Panc1 (cell line): Measurements from ENCODE around the gene FIGN. TPM values are rescaled to one million over a fixed set of nuclear protein-coding genes. Genes with fewer than 3 reads are reported as not detected.

Experiments
- ATAC-seq: fragments of 200-7000 bp; cut with Tn5 transposase; 2 replicates; pipeline ENCODE4 v1.9.1; 2020; ENCODE audit warnings: mild to moderate bottlenecking, moderate library complexity
- BruUV-seq: library from RNA; stranded (reverse); fragments of 400-500 nt; replicated peaks from 2 replicates; lab custom pipeline; 2021; lab: Mats Ljungman, UMichigan
- CTCF ChIA-PET: fragments of 300-600 bp; sonication (Branson Sonifier 250); formaldehyde crosslinking; loops from one replicate; lab custom pipeline; 2022; ENCODE audit warnings: antibody characterized with exemption; lab: Charles Lee
- POLR2A ChIA-PET: fragments of 300-600 bp; sonication (Branson Sonifier 250); formaldehyde crosslinking; loops from one replicate; lab custom pipeline; 2022; ENCODE audit warnings: antibody characterized with exemption; lab: Charles Lee
- DNase-seq: peaks from one replicate; pipeline ENCODE4 v3.0.0-alpha.2; 2010; ENCODE audit warnings: low read depth, low spot score
- H3K27ac ChIP-seq: 2 replicates; pipeline ENCODE4 v1.5.1; 2011; ENCODE audit warnings: mild to moderate bottlenecking, low read length, inconsistent platforms
- H3K27me3 ChIP-seq: fragments of 200-500 bp; sonication (Bioruptor generic); 2 replicates; pipeline ENCODE4 v1.6.0; 2014; ENCODE audit warnings: low read length, inconsistent platforms; ENCODE audit not compliant: control insufficient read depth, insufficient read depth
- H3K36me3 ChIP-seq: fragments of 200-500 bp; sonication (Bioruptor generic); 2 replicates; pipeline ENCODE4 v1.5.1; 2014; ENCODE audit warnings: inconsistent platforms, mild to moderate bottlenecking, low read length, moderate library complexity; ENCODE audit not compliant: control insufficient read depth, insufficient read depth
- H3K4me1 ChIP-seq: 2 replicates; pipeline ENCODE4 v1.5.1; 2011; ENCODE audit warnings: inconsistent platforms, mild to moderate bottlenecking, low read length, moderate library complexity; ENCODE audit not compliant: control insufficient read depth, insufficient read depth
- H3K4me3 ChIP-seq, 2 experiments: 2 replicates each; pipeline ENCODE4 v1.5.1; 2011 to 2012; ENCODE audit warnings: low read depth in 2 of 2, low read length in 2 of 2, mild to moderate bottlenecking in 2 of 2, inconsistent platforms in 1 of 2, moderate library complexity in 1 of 2
- H3K9me3 ChIP-seq: fragments of 200-500 bp; sonication (Bioruptor generic); 2 replicates; pipeline ENCODE4 v1.5.1; 2014; ENCODE audit warnings: low read depth, mild to moderate bottlenecking, inconsistent platforms, low read length, moderate library complexity; ENCODE audit not compliant: control insufficient read depth, insufficient read depth
- POLR2AphosphoS5 ChIP-seq: IDR thresholded peaks from 2 replicates; pipeline ENCODE4 v1.6.1; 2012; ENCODE audit warnings: mild to moderate bottlenecking, low read depth, low read length, moderate library complexity
- SIN3A ChIP-seq: IDR thresholded peaks from 2 replicates; pipeline ENCODE4 v1.6.1; 2012; ENCODE audit warnings: low read depth, mild to moderate bottlenecking, low read length, moderate library complexity, borderline replicate concordance; ENCODE audit not compliant: insufficient read depth
- TCF7L2 ChIP-seq: IDR thresholded peaks from 2 replicates; pipeline ENCODE4 v1.6.1; 2011; ENCODE audit warnings: mild to moderate bottlenecking, low read depth, low read length, inconsistent platforms
- in situ Hi-C: cut with HindIII; loops from 2 replicates; pipeline ENCODE4 v1.10.0; 2016; ENCODE audit warnings: low sequenced_read_pairs, low pct_unique_long_range_greater_than_20kb
- intact Hi-C: fragments of 100-400 bp; cut with micrococcal nuclease; formaldehyde crosslinking; loops from one replicate; pipeline ENCODE4 v1.10.0; 2022; ENCODE audit not compliant: unreplicated experiment
- total RNA-seq: library from RNA; stranded (reverse); gene quantifications from one replicate; pipeline ENCODE4 v1.2.1, GENCODE V29; 2021; ENCODE audit not compliant: unreplicated experiment
- TF ChIP-seq, protein P1 (sequence below): fragments of 450-650 bp; IDR thresholded peaks from 2 replicates; pipeline ENCODE4 v1.5.1; 2017; ENCODE audit warnings: mild to moderate bottlenecking
- TF ChIP-seq, protein P2 (sequence below), 2 experiments: IDR thresholded peaks; 2 replicates each; pipeline ENCODE4 v1.6.1; 2011 to 2012; ENCODE audit warnings: low read depth in 2 of 2, control low read depth in 1 of 2, low read length in 1 of 2, mild to moderate bottlenecking in 1 of 2, moderate library complexity in 1 of 2; ENCODE audit not compliant: insufficient read depth in 1 of 2

FIGN gene
- total RNA-seq, 1 experiment from 2014 or later, result 19.5 TPM

DNA sequence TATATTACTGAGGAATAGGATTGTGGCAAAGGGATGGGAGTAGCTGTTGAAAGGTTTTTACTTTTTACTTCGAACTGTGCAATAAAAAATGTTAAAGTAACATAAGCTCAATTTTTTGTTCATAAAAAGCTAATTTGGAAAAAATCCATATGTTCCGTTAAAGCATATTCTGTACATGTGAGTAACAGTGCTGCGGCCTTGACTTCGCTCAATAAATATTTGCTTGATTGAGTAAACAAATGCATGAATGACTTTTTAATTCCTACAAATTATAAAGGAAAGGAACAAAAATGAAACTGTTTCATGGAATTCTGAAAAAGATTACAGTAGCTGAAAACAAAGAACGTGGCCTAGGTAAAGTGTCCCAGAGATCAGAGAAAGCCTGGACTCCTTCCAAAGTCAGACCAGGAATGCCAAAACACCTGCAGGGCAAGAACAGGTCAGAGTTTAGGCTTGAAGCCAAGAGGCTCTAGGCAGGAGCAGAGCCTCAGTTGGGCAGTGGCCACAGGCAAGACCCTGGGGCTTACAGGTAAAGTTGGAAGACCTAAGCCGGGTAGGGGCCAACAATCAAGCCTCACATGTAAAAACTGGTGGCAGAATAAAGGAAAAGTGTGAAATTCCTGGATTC is 44.3 kb upstream of the FIGN start:
- Histone ChIP-seq H3K36me3 (no peaks in the 10 kb centered on the region), H3K27me3 (no peaks in the 10 kb centered on the region), H3K4me3 (no peak overlapping the region), H3K27ac (peak overlapping the region; percentile 86), H3K4me1 (peaks cover 33% of the 10 kb centered on the region; the same call in 1 of the 2 replicates), H3K9me3 (no peaks in the 10 kb centered on the region)
- POLR2A ChIA-PET, result no interaction called here
- TF ChIP-seq TCF7L2, result no peak
- TF ChIP-seq SIN3A, result no peak
- TF ChIP-seq POLR2AphosphoS5, result no peak
- TF ChIP-seq, protein P1, sequence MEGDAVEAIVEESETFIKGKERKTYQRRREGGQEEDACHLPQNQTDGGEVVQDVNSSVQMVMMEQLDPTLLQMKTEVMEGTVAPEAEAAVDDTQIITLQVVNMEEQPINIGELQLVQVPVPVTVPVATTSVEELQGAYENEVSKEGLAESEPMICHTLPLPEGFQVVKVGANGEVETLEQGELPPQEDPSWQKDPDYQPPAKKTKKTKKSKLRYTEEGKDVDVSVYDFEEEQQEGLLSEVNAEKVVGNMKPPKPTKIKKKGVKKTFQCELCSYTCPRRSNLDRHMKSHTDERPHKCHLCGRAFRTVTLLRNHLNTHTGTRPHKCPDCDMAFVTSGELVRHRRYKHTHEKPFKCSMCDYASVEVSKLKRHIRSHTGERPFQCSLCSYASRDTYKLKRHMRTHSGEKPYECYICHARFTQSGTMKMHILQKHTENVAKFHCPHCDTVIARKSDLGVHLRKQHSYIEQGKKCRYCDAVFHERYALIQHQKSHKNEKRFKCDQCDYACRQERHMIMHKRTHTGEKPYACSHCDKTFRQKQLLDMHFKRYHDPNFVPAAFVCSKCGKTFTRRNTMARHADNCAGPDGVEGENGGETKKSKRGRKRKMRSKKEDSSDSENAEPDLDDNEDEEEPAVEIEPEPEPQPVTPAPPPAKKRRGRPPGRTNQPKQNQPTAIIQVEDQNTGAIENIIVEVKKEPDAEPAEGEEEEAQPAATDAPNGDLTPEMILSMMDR, result no peak
- TF ChIP-seq, protein P2, sequence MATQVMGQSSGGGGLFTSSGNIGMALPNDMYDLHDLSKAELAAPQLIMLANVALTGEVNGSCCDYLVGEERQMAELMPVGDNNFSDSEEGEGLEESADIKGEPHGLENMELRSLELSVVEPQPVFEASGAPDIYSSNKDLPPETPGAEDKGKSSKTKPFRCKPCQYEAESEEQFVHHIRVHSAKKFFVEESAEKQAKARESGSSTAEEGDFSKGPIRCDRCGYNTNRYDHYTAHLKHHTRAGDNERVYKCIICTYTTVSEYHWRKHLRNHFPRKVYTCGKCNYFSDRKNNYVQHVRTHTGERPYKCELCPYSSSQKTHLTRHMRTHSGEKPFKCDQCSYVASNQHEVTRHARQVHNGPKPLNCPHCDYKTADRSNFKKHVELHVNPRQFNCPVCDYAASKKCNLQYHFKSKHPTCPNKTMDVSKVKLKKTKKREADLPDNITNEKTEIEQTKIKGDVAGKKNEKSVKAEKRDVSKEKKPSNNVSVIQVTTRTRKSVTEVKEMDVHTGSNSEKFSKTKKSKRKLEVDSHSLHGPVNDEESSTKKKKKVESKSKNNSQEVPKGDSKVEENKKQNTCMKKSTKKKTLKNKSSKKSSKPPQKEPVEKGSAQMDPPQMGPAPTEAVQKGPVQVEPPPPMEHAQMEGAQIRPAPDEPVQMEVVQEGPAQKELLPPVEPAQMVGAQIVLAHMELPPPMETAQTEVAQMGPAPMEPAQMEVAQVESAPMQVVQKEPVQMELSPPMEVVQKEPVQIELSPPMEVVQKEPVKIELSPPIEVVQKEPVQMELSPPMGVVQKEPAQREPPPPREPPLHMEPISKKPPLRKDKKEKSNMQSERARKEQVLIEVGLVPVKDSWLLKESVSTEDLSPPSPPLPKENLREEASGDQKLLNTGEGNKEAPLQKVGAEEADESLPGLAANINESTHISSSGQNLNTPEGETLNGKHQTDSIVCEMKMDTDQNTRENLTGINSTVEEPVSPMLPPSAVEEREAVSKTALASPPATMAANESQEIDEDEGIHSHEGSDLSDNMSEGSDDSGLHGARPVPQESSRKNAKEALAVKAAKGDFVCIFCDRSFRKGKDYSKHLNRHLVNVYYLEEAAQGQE (IDR thresholded peaks at IDR 0.05; ENCODE audit: insufficient read depth in 1 of 2, low read depth in 2 of 2, low read length in 1 of 2), result no peak
- BruUV-seq, result no TSS peak
- ATAC-seq (no peak), DNase-seq (no peak)
- intact Hi-C loops, result no loop called here
- in situ Hi-C loops, result no loop called here
- CTCF ChIA-PET, result no interaction called here

DNA sequence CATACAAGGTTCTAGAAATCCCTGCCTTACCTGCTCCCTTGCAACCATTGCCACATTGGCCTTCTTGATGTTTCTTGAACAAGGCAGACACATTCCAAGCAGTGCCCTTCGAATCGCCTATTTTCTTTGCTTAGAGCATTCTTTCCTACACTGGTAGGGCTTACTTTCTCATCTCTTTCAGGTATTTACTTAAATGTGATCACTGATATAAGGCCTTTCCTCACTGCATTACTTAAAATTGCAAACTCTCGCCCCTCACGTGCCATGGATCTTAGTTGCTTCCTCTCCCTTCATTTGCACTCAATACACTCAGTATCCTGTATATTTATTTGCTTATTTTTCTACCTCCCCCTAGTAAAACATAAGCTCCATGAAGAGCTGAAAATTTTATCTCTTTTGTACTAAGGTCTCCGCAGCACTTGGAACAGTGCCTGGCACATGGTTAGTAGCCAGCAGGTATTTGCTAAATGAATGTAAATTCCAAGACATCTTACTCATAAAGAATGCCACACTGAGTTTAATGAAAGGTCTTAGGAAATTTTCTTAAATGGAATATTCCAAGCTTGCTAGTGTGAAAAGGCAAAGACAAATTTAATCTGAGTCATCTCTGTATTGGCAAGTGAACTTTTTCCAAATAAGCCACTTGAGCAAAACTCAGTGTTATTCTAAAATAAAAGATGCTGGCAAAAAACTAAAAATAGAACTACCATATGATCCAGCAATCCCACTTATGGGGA is 42.4 kb upstream of the FIGN start:
- POLR2A ChIA-PET, result no interaction called here
- no peaks in the 10 kb centered on the region for H3K9me3 ChIP-seq
- peak overlapping the region in 1 of 2 experiments; percentile 6; a peak in 1 of 4 replicates for H3K4me3 ChIP-seq
- ATAC-seq, result peak; percentile 94
- CTCF ChIA-PET, result no interaction called here
- DNase-seq, result peak; percentile 71
- no peaks in the 10 kb centered on the region for H3K27me3 ChIP-seq
- in situ Hi-C loops (no loop called here), intact Hi-C loops (no loop called here)
- TF ChIP-seq SIN3A, result no peak
- TF ChIP-seq, protein P2 (IDR thresholded peaks at IDR 0.05; ENCODE audit: insufficient read depth in 1 of 2, low read depth in 2 of 2, low read length in 1 of 2), result no peak
- peak; percentile 82; the same call in 1 of the 2 replicates for TF ChIP-seq POLR2AphosphoS5
- TF ChIP-seq, protein P1, result no peak
- TF ChIP-seq TCF7L2, result peak; percentile 67; the same call in 1 of the 2 replicates
- no TSS peak for BruUV-seq
- H3K36me3 ChIP-seq, result no peaks in the 10 kb centered on the region
- H3K27ac ChIP-seq, result peak overlapping the region; percentile 86
- H3K4me1 ChIP-seq, result peaks cover 33% of the 10 kb centered on the region; the same call in 1 of the 2 replicates
